ENCODE measurements around the gene HSD17B7. TPM values are rescaled to one million over a fixed set of nuclear protein-coding genes. Genes with fewer than 3 reads are reported as not detected.

Gene HSD17B7
- total RNA-seq, 4 donors from 2014 or later: 12.4 to 23.7 (median 19.8) TPM

- Histone ChIP-seq H3K27ac (no peak overlapping the region), H3K4me3 (no peak overlapping the region), H3K36me3 (no peaks in the 10 kb centered on the region), H3K27me3 (no peaks in the 10 kb centered on the region), H3K9me3 (no peaks in the 10 kb centered on the region), H3K4me1 (peaks cover 0 to 4% (median 2%) of the 10 kb centered on the region in 4 donors)
- WGBS, 2 donors: 79 to 97% methylated on average over 2 of the region's 2 CpGs
- TF ChIP-seq, protein P1, sequence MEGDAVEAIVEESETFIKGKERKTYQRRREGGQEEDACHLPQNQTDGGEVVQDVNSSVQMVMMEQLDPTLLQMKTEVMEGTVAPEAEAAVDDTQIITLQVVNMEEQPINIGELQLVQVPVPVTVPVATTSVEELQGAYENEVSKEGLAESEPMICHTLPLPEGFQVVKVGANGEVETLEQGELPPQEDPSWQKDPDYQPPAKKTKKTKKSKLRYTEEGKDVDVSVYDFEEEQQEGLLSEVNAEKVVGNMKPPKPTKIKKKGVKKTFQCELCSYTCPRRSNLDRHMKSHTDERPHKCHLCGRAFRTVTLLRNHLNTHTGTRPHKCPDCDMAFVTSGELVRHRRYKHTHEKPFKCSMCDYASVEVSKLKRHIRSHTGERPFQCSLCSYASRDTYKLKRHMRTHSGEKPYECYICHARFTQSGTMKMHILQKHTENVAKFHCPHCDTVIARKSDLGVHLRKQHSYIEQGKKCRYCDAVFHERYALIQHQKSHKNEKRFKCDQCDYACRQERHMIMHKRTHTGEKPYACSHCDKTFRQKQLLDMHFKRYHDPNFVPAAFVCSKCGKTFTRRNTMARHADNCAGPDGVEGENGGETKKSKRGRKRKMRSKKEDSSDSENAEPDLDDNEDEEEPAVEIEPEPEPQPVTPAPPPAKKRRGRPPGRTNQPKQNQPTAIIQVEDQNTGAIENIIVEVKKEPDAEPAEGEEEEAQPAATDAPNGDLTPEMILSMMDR (IDR thresholded peaks at IDR 0.05): no peak
- TF ChIP-seq EP300 (IDR thresholded peaks at IDR 0.05) (no peak), POLR2A (IDR thresholded peaks at IDR 0.05) (no peak)
- DNase-seq (ENCODE audit: low spot score in 2 of 2): no peak
Measured at GRCh38 chr1:162849711-162850110, 59.2 kb downstream of the HSD17B7 start.

DNA sequence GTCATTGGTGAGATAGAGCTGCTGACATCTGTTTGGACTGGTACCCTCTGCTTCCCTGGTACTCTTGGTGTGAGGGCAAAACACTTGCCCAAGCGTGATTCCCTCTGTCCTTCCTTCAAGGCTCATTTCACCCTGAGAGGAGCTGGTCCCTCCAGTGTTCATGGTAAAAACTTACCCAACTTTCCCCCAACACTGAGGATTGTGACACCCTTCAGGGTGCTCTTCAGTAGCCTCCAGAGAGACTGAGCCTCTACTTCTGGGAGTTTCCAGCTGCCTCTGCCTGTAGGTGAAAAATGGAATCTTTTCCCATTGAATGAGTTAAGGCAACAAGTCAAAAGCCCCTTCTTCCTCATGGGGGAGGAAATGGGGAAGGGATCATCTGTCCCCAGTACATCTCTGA is 60.8 kb downstream of the HSD17B7 start:
- 95 to 100% methylated on average over 1 of the region's 1 CpG for WGBS, 2 donors
- H3K36me3 ChIP-seq: no peaks in the 10 kb centered on the region
- H3K27me3 ChIP-seq: no peaks in the 10 kb centered on the region
- no peak for DNase-seq (ENCODE audit: low spot score in 2 of 2)
- H3K4me1 ChIP-seq: peaks cover 0 to 6% (median 2%) of the 10 kb centered on the region in 4 donors
- H3K9me3 ChIP-seq: no peaks in the 10 kb centered on the region
- no peak for TF ChIP-seq POLR2A (IDR thresholded peaks at IDR 0.05)
- TF ChIP-seq EP300 (IDR thresholded peaks at IDR 0.05): no peak
- TF ChIP-seq, protein P1 (IDR thresholded peaks at IDR 0.05): no peak
- H3K4me3 ChIP-seq: no peak overlapping the region
- no peak overlapping the region for H3K27ac ChIP-seq

GRCh38 chr1:162854245-162854882 is 63.9 kb downstream of the HSD17B7 start:
- peaks cover 0 to 6% (median 0%) of the 10 kb centered on the region in 4 donors for H3K4me1 ChIP-seq
- no peaks in the 10 kb centered on the region for H3K36me3 ChIP-seq
- peak; percentile 35 to 67 for DNase-seq (ENCODE audit: low spot score in 2 of 2)
- TF ChIP-seq, protein P1 (IDR thresholded peaks at IDR 0.05): peak; percentile 48 to 65 (median 58)
- no peak for TF ChIP-seq EP300 (IDR thresholded peaks at IDR 0.05)
- no peak overlapping the region for H3K27ac ChIP-seq
- WGBS, 2 donors: 24 to 32% methylated on average over 4 of the region's 4 CpGs
- no peaks in the 10 kb centered on the region for H3K27me3 ChIP-seq
- no peaks in the 10 kb centered on the region for H3K9me3 ChIP-seq
- H3K4me3 ChIP-seq: no peak overlapping the region

- Histone ChIP-seq H3K27me3 (no peaks in the 10 kb centered on the region), H3K4me1 (peaks cover 0 to 6% (median 0%) of the 10 kb centered on the region in 4 donors), H3K36me3 (no peaks in the 10 kb centered on the region), H3K27ac (peak overlapping the region in 1 of 4 donors; percentile 56), H3K4me3 (no peak overlapping the region), H3K9me3 (no peaks in the 10 kb centered on the region)
- TF ChIP-seq EP300 (IDR thresholded peaks at IDR 0.05) (no peak), POLR2A (IDR thresholded peaks at IDR 0.05) (no peak)
- TF ChIP-seq, protein P1 (IDR thresholded peaks at IDR 0.05): no peak
- 81 to 83% methylated on average over 4 of the region's 4 CpGs for WGBS, 2 donors
- no peak for DNase-seq (ENCODE audit: low spot score in 2 of 2)
Measured at GRCh38 chr1:162855461-162856150, 65.1 kb downstream of the HSD17B7 start.

DNA sequence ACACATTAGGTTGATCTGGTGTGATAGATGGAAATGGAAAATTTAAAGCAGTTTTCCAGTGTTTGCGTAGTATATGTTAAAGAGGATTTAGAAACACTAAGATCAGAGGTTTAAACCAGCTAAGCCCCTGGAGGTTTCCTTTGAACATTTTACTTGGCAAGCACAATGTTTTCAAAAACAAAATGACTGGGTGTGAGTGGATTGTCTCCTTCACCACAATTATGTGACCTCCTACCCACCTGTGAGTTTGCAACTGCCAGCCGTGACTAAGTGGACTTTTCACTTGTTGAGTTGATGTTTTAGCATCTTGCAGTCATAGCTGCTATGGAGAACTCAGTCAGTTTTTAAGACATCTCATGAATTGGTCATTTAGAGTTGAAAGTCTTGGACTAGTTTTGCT is 65.8 kb downstream of the HSD17B7 start:
- no peak for TF ChIP-seq POLR2A (IDR thresholded peaks at IDR 0.05)
- TF ChIP-seq EP300 (IDR thresholded peaks at IDR 0.05): peak in 1 of 2 donors; percentile 35
- Histone ChIP-seq H3K4me3 (no peak overlapping the region), H3K27ac (peak overlapping the region in 1 of 4 donors; percentile 56), H3K36me3 (no peaks in the 10 kb centered on the region), H3K9me3 (no peaks in the 10 kb centered on the region), H3K27me3 (no peaks in the 10 kb centered on the region), H3K4me1 (peaks cover 0 to 6% (median 0%) of the 10 kb centered on the region in 4 donors)
- 61 to 65% methylated on average over 2 of the region's 2 CpGs for WGBS, 2 donors
- DNase-seq (ENCODE audit: low spot score in 2 of 2): no peak
